ENCODE data around the gene SPECC1. TPM values are rescaled to one million over a fixed set of nuclear protein-coding genes. Genes with fewer than 3 reads are reported as not detected.

The SPECC1 gene
- total and polyA plus RNA-seq, 10 of the 15 experiments (the other 5 are each of a cell fraction or from before 2014, with no cell fraction given), result 6.4 to 40.6 (median 23.9) TPM

- Histone ChIP-seq H3K4me2 (ENCODE audit: control insufficient read depth, insufficient read depth) (no peak overlapping the region), H3K36me3 (ENCODE audit: control insufficient read depth in 2 of 2, insufficient read depth in 2 of 2, low read length in 1 of 2) (no peaks in the 10 kb centered on the region), H3K79me2 (ENCODE audit: control insufficient read depth, insufficient read depth, low read length) (no peaks in the 10 kb centered on the region), H3K9me3 (replicated peaks; ENCODE audit: control insufficient read depth, insufficient read depth, low read length) (no peaks in the 10 kb centered on the region), H3K4me1 (ENCODE audit: control insufficient read depth, insufficient read depth, low read length) (no peaks in the 10 kb centered on the region), H2AFZ (ENCODE audit: control insufficient read depth, low read depth, low read length) (no peak overlapping the region), H3K27ac (ENCODE audit: control insufficient read depth, insufficient read depth) (no peak overlapping the region), H3K9ac (ENCODE audit: control insufficient read depth, insufficient read depth, low read length) (no peak overlapping the region), H3K4me3 (no peak overlapping the region), H4K20me1 (ENCODE audit: control insufficient read depth, insufficient read depth) (no peaks in the 10 kb centered on the region), H3K27me3 (replicated peaks in 1 of 2; ENCODE audit: control insufficient read depth in 2 of 2, insufficient read depth in 2 of 2, low read length in 1 of 2) (no peaks in the 10 kb centered on the region)
- TF ChIP-seq CTCF (IDR thresholded peaks at IDR 0.05 in 2 of 3, conservative IDR thresholded peaks at IDR 0.05 in 1 of 3; ENCODE audit: control insufficient read depth in 2 of 3, extremely low read depth in 1 of 3, insufficient read depth in 1 of 3, low read depth in 3 of 3, low read length in 3 of 3) (no peak), SREBF2 (IDR thresholded peaks at IDR 0.05; ENCODE audit: low read length) (no peak), MXI1 (IDR thresholded peaks at IDR 0.05; ENCODE audit: low read depth, low read length) (no peak), STAT1 (conservative IDR thresholded peaks at IDR 0.05) (no peak), CEBPZ (IDR thresholded peaks at IDR 0.05; ENCODE audit: low read depth, low read length) (no peak), HDAC6 (IDR thresholded peaks at IDR 0.05; ENCODE audit: unreplicated experiment) (no peak), MAX (IDR thresholded peaks at IDR 0.05; ENCODE audit: low read depth, low read length) (no peak), ZBTB11 (CRISPR knock-in tag; IDR thresholded peaks at IDR 0.05) (no peak), SIN3A (IDR thresholded peaks at IDR 0.05; ENCODE audit: low read depth, low read length) (no peak), ZNF217 (IDR thresholded peaks at IDR 0.05) (no peak)
- FAIRE-seq (no peak), ATAC-seq (no peak), DNase-seq (ENCODE audit: low read depth, low spot score) (no peak)
- ChIA-PET RAD21 (ENCODE audit: unreplicated experiment) (no interaction called here), CTCF (interaction anchor here (0.7 kb wide), 1 partner anchor 85 kb away, joined by 3 read pairs; no protein-coding TSS in a partner anchor), POLR2A (no interaction called here), SMC1A (ENCODE audit: uncharacterized antibody, unreplicated experiment) (no interaction called here)
- in situ Hi-C loops (cut with MboI) (no loop called here), intact Hi-C loops (cut with micrococcal nuclease; ENCODE audit: unreplicated experiment) (loop anchor here (5.0 kb wide), 1 partner anchor 38 kb away; no protein-coding TSS in a partner anchor)
- no TSS peak for BruUV-seq (replicated peaks)
- WGBS (ENCODE audit: insufficient coverage, insufficient replicate concordance, low lambda C conversion rate, missing lambda C conversion rate), result 89% methylated on average over 18 of the region's 18 CpGs
Measured at GRCh38 chr17:20095336-20096080, 86.3 kb downstream of the SPECC1 start.
